Stimulated activated CD8-positive, alpha-beta memory T cell treated with anti-CD3 and anti-CD28 coated beads, Interleukin-7, amount 100 ng/mL, for 1 hour (primary cell): ENCODE measurements around the gene SATB1.

Source experiments
- DNase-seq, 2 donors: peaks; one replicate each; pipeline ENCODE4 v3.0.0-alpha.2; 2020; ENCODE audit warnings: low read depth in 2 of 2

Gene SATB1

GRCh38 chr3:18431266-18431665, 6.1 kb upstream of the SATB1 start:
- DNase-seq = no peak

- DNase-seq = no peak
Observed at GRCh38 chr3:18428991-18429745, 4.0 kb upstream of the SATB1 start.

- no peak for DNase-seq
Observed at GRCh38 chr3:18428036-18428435, 2.9 kb upstream of the SATB1 start.

- DNase-seq = no peak
Observed at GRCh38 chr3:18426597-18427193, 1.6 kb upstream of the SATB1 start.

GRCh38 chr3:18425641-18426257, 610 bp upstream of the SATB1 start:
- DNase-seq = peak in 1 of 2 donors; percentile 43

- DNase-seq = no peak
Observed at GRCh38 chr3:18424213-18424728, 868 bp downstream of the SATB1 start.

GRCh38 chr3:18423401-18424212, 1.5 kb downstream of the SATB1 start:
- DNase-seq = no peak

GRCh38 chr3:18422972-18423371, 2.2 kb downstream of the SATB1 start:
- no peak for DNase-seq

- DNase-seq = no peak
Observed at GRCh38 chr3:18420555-18420954, 4.6 kb downstream of the SATB1 start.

GRCh38 chr3:18419232-18419631, 5.9 kb downstream of the SATB1 start:
- DNase-seq = no peak

GRCh38 chr3:18417904-18418572, 7.1 kb downstream of the SATB1 start:
- DNase-seq = no peak

GRCh38 chr3:18416332-18416731, 8.8 kb downstream of the SATB1 start:
- DNase-seq = no peak

GRCh38 chr3:18415839-18416238, 9.3 kb downstream of the SATB1 start:
- no peak for DNase-seq

- DNase-seq = no peak
Observed at GRCh38 chr3:18415167-18415566, 10.0 kb downstream of the SATB1 start.

- DNase-seq = no peak
Observed at GRCh38 chr3:18412684-18413083, 12.5 kb downstream of the SATB1 start.

- no peak for DNase-seq
Observed at GRCh38 chr3:18411541-18411940, 13.6 kb downstream of the SATB1 start.

- DNase-seq = no peak
Observed at GRCh38 chr3:18410205-18410604, 14.9 kb downstream of the SATB1 start.

- no peak for DNase-seq
Observed at GRCh38 chr3:18409266-18409665, 15.9 kb downstream of the SATB1 start.

GRCh38 chr3:18405141-18405540, 20.0 kb downstream of the SATB1 start:
- DNase-seq = no peak

- no peak for DNase-seq
Observed at GRCh38 chr3:18403061-18403460, 22.1 kb downstream of the SATB1 start.

GRCh38 chr3:18402239-18402799, 22.8 kb downstream of the SATB1 start:
- DNase-seq = no peak
